ENCODE results near the gene MYL9.

DNA sequence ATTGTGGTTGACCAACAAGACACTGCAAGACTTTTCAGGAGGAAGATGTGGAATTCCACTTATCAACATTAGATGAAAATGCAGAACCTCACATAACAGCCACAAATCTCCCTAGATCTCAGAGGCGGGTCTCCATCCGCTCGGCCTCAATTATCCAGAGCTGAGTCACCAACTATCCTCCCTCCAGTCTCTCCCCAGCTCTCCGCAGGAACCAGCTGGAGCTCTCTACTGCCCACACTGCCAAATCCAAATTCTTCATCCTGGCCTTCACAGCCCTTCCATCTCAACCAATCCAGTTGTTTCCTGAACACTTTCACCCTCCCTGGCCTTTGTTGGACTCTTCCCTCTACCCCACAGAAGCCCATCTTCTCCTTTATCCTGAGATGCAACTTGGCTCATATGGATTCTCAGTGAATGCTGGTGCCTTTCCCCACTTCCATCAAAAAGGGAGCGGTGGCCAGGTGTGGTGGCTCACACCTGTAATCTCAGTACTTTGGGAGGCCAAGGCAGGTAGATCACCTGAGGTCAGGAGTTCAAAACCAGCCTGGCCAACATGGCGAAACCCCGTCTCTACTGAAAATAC, 28.6 kb downstream of the MYL9 start:
- TF ChIP-seq POLR2A (IDR thresholded peaks at IDR 0.05; ENCODE audit: low read depth, low read length) (no peak), TAF1 (IDR thresholded peaks at IDR 0.05; ENCODE audit: borderline replicate concordance, low read depth, low read length) (no peak), POLR2AphosphoS5 (IDR thresholded peaks at IDR 0.05; ENCODE audit: low read depth, low read length) (no peak)

Data from GM12892 (cell line).